Mesothelial cell of epicardium (in vitro differentiated cells): ENCODE data around the gene PMM2. TPM values are rescaled to one million over a fixed set of nuclear protein-coding genes. Genes with fewer than 3 reads are reported as not detected.

Experiments
- DNase-seq, 2 experiments: peaks; one replicate each; pipeline ENCODE4 v3.0.0; 2021; ENCODE audit warnings: low spot score in 2 of 2; ENCODE audit not compliant: unreplicated experiment in 2 of 2
- H3K27ac Mint-ChIP-seq: 2 replicates; pipeline ENCODE4 v1.8.0; 2021; ENCODE audit warnings: mixed read lengths
- H3K27me3 Mint-ChIP-seq: 2 replicates; pipeline ENCODE4 v1.8.0; 2021; ENCODE audit warnings: low read depth, mixed read lengths
- H3K36me3 Mint-ChIP-seq: 2 replicates; pipeline ENCODE4 v1.8.0; 2021; ENCODE audit warnings: mixed read lengths
- H3K4me1 Mint-ChIP-seq: 2 replicates; pipeline ENCODE4 v1.8.0; 2021; ENCODE audit warnings: mixed read lengths
- H3K4me3 Mint-ChIP-seq: 2 replicates; pipeline ENCODE4 v1.8.0; 2021; ENCODE audit warnings: mild to moderate bottlenecking, moderate library complexity, mixed read lengths
- H3K9me3 Mint-ChIP-seq: 2 replicates; pipeline ENCODE4 v1.8.0; 2021; ENCODE audit warnings: mixed read lengths
- total RNA-seq: library from RNA; stranded (reverse); gene quantifications from 3 replicates; pipeline ENCODE4 v1.2.1, GENCODE V29; 2021
- TF ChIP-seq, protein P1 (sequence below): fragments of 200-600 bp; sonication (generic); IDR thresholded peaks from one replicate; pipeline ENCODE4 v1.5.0; 2021; ENCODE audit warnings: antibody characterized with exemption; ENCODE audit not compliant: unreplicated experiment

The PMM2 gene
- total RNA-seq, 1 donor from 2014 or later = 41.7 TPM

DNA sequence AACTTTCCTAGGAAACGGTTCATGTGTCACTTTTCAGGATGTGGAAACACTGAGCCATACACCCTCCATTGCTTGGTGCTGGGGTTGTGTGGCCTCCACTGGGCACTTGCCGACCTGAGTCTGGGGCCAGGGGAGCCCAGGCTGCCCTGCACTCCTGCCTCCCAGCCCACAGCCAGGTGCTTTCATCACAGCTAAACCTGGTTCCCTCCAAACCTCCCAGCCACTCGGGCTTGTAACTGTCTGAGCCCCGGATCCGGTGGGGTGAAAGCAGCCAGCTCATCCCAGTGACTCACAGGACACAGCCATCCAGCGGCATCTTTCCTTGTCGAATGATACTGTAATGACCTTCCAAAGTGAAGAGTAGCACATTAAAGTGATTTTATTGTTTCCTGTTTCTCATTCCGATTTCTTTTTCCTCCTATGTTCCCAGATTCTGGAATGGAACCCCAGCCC is 51.3 kb downstream of the PMM2 start:
- Mint-ChIP-seq H3K4me1 (no peaks in the 10 kb centered on the region), H3K27me3 (no peaks in the 10 kb centered on the region), H3K27ac (no peak overlapping the region), H3K36me3 (peaks cover 32% of the 10 kb centered on the region), H3K9me3 (no peaks in the 10 kb centered on the region), H3K4me3 (no peak overlapping the region)
- DNase-seq = no peak
- TF ChIP-seq, protein P1, sequence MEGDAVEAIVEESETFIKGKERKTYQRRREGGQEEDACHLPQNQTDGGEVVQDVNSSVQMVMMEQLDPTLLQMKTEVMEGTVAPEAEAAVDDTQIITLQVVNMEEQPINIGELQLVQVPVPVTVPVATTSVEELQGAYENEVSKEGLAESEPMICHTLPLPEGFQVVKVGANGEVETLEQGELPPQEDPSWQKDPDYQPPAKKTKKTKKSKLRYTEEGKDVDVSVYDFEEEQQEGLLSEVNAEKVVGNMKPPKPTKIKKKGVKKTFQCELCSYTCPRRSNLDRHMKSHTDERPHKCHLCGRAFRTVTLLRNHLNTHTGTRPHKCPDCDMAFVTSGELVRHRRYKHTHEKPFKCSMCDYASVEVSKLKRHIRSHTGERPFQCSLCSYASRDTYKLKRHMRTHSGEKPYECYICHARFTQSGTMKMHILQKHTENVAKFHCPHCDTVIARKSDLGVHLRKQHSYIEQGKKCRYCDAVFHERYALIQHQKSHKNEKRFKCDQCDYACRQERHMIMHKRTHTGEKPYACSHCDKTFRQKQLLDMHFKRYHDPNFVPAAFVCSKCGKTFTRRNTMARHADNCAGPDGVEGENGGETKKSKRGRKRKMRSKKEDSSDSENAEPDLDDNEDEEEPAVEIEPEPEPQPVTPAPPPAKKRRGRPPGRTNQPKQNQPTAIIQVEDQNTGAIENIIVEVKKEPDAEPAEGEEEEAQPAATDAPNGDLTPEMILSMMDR = no peak

DNA sequence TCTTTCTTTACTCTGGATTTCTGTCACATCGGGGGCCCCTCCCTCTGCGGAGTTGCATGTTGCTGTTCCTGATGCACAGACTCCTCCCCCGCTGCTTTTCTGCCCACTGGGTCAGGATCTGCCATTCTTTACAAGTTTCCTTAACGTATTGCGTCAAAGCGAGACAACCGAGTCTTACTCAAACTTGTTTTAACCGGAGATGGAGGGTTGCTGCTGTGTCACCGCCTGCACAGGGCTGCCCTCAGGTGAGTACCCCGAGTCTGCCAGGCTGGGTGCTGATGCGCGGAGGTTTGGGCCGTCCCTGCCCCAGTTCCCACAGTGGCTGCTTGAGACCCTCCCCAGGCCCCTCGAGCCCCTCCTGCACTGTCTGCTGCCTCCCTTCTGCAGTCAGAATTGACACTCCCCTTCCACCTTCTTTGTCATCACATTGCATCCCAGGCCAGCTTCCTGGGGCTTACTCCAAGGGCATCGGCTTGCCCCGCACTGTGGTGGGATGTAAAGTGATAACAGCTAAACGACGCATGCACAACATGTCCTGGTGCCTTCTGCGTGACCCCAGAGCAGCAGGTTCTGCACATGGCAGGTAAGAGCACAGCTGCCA is 51.9 kb downstream of the PMM2 start:
- Mint-ChIP-seq H3K27ac (no peak overlapping the region), H3K4me1 (no peaks in the 10 kb centered on the region), H3K9me3 (no peaks in the 10 kb centered on the region), H3K36me3 (peaks cover 29% of the 10 kb centered on the region), H3K4me3 (no peak overlapping the region), H3K27me3 (no peaks in the 10 kb centered on the region)
- TF ChIP-seq, protein P1 = no peak
- DNase-seq = no peak

DNA sequence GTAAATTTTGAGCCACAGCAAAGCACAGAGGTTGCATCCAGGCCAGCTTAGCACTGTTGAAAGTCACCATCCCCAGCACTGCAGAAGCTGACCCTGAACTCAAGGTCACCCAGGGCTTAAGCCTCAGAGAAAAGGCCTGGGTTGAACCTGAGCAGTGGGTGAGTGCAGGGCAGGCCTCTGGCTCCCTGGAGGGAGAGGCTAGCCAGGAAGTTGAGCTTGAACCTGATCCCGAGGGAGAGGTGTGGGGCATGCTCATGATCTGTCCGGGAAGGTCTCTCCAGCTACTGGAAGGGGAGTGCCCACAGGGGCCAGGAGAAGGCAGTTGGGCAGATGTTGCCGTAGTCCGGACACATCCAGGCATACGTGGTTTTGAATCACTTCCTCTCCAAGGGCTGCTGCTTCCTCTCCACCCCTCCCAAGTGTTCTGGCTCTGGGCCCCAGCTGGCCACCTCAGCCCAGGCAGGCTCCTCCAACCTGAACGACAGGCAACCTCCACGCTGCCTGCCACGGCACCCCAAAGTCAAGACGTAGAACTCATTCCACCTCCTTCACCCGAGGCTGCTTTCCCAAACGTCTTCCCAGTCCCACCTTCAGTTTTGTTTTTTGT is 52.7 kb downstream of the PMM2 start:
- peak overlapping the region; percentile 34 for H3K27ac Mint-ChIP-seq
- no peak overlapping the region for H3K4me3 Mint-ChIP-seq
- H3K36me3 Mint-ChIP-seq = peaks cover 28% of the 10 kb centered on the region
- H3K27me3 Mint-ChIP-seq = no peaks in the 10 kb centered on the region
- H3K4me1 Mint-ChIP-seq = no peaks in the 10 kb centered on the region
- H3K9me3 Mint-ChIP-seq = no peaks in the 10 kb centered on the region
- DNase-seq = no peak
- TF ChIP-seq, protein P1 = no peak

DNA sequence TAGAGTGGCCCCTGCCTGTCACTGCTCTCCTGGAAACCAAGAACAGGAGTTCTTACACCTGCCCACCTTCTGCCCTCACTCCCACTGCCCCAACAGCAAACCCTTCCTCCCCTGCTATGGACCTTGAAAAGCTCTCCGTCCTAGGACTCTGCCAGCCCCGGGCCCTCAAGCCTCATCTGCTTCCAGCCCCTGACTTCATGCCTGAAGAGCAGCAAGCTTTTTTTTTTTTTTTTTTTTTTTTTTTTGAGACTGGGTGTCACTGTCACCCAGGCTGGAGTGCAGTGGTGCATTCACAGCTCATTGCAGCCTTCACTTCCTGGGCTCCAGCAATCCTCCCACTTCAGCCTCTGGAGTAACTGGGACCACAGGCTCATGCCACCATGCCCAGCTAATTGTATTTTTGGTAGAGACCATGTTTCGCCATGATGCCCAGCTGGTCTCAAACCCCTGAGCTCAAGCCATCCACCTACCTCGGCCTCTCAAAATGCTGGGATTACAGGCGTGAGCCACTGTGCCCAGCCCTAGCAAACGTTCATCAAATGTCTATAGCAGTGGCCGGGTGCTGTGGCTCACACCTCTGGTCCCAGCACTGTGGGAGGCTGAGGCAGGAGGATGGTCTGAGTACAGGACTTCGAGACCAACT is 54.2 kb downstream of the PMM2 start:
- Mint-ChIP-seq H3K4me3 (no peak overlapping the region), H3K27me3 (no peaks in the 10 kb centered on the region), H3K9me3 (no peaks in the 10 kb centered on the region), H3K27ac (no peak overlapping the region), H3K36me3 (peaks cover 33% of the 10 kb centered on the region), H3K4me1 (no peaks in the 10 kb centered on the region)
- TF ChIP-seq, protein P1 = no peak
- no peak for DNase-seq

DNA sequence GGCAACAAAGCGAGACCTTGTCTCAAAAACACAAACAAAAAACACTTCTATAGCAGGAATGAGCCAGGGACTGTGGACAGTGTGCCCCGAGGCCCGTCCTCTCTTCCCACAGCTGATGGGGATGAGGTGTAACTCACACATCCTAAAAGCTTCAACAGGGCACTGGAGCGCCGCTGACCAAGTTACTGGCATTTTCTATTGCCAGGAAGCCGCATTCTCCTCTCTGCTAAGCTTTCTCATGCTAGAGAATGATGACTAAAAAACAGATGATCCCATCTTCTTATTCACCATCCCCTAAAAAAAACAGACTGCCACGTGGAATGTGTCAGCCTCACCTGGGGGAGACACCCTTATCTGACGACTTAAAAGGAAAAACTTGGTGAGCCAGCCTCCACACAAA is 54.9 kb downstream of the PMM2 start:
- H3K4me3 Mint-ChIP-seq = no peak overlapping the region
- no peaks in the 10 kb centered on the region for H3K27me3 Mint-ChIP-seq
- no peaks in the 10 kb centered on the region for H3K9me3 Mint-ChIP-seq
- peak overlapping the region; percentile 51 for H3K27ac Mint-ChIP-seq
- peaks cover 37% of the 10 kb centered on the region for H3K36me3 Mint-ChIP-seq
- DNase-seq = no peak
- no peaks in the 10 kb centered on the region for H3K4me1 Mint-ChIP-seq
- TF ChIP-seq, protein P1 = no peak
